GM12891 (cell line): Measurements from ENCODE around the gene C10orf120.

Source experiments
- PAX5 ChIP-seq: IDR thresholded peaks from 2 replicates; pipeline ENCODE4 v1.6.1; 2011; ENCODE audit warnings: low read length, moderate library complexity, mild to moderate bottlenecking; ENCODE audit not compliant: insufficient read depth, severe bottlenecking
- POLR2AphosphoS5 ChIP-seq: IDR thresholded peaks from 2 replicates; pipeline ENCODE4 v1.6.1; 2011; ENCODE audit warnings: low read depth, low read length, control low read depth

DNA sequence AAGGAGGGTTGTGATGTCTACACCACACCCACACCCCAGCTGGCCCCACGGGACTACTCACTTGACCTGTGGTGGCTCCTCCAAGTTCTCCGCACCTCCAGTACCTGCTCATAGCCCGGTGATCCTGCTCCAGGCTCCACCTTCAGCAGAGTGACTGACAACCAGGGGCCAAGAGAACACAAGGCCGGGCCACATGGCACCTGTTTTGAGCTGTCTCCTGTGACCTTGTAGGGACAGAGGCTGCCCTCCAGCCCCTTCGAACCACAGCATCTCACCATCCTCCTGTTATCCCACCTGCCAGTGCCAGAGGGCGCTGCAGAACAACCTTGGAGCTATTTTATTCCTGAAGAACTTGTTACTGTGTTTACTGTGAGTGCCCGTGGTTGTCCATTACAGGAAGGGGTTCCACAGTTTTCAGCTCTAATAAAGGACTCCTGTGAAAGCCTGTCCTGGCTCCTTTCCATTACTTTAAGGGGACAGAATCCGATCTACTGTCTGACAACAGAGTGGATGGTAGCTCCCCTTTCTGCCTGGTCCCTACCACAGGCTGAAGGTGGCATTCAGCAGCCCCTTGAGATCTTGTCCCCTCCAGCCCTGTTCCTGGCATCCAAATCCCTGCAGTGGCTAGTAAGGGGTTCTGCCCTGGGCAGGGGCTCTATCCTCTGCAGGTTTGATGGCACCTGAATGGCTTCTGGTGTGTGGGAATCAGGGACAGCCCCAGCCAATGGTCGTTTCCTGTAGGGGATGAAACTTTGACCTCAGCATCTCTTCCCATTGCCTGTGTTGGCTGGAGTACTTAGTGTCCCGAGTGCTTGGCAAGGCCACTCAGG is 50.8 kb downstream of the C10orf120 start:
- TF ChIP-seq PAX5: no peak
- TF ChIP-seq POLR2AphosphoS5: no peak
